Gastroesophageal sphincter (tissue), 3 donors: ENCODE results near the gene ACTR3C.

Experiments used
- EP300 ChIP-seq: sonication (generic); formaldehyde crosslinking; IDR thresholded peaks from one replicate; pipeline ENCODE4 v1.6.1; 2017; ENCODE audit warnings: antibody characterized with exemption, mild to moderate bottlenecking
- TF ChIP-seq, protein P1 (sequence below), 4 experiments: fragments of 200-600 bp in 2 of 4; fragments of 450-650 bp in 2 of 4; sonication (generic) in 1 of 4; IDR thresholded peaks; one replicate each; pipeline ENCODE4 v1.5.1; 2017 to 2019; ENCODE audit warnings: antibody characterized with exemption in 4 of 4, mild to moderate bottlenecking in 2 of 4, moderate library complexity in 2 of 4

DNA sequence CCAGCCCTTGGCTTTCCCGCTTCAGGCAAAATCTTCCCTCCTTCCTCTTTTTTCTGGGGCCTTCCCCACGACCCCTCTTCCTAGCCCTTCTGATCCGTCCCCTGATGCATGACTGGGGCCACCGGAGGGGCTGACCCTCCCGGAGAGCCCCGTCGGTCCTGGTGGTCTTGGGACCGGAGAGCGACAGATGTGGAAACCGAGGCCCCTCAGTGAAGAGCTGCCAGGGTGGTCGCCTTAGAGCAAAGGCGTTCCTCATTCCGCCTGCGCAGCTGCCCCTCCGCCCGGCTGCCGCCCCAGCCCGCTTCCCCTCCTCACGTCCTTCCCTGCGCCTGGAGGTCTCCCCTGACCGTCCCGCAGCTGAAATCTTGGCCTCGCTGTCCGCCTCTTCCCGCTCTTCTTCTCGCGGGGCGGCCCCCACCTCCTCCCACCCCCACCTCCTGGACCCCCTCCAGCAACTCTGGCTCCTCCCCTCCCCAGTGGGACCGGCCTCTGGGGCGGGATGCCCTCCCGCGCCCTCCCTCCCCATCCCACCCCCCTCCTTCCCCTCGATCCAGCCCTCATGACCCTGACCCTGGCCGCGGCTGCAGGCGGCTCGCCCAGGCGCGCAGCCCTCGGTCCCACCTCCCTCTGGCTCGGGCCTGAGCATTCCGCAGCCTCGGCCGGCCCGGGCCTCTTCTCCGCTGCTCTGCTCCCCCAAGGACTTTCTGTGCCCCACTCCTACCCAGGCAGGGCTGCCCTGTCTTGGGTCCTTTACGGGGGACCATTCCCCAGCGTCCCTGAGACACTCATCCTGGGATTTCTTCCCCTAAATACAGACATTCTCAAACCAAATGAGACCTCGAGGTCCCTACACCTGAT lies 18.1 kb upstream of the ACTR3C start, which contains the start of gene RARRES2:
- TF ChIP-seq, protein P1, sequence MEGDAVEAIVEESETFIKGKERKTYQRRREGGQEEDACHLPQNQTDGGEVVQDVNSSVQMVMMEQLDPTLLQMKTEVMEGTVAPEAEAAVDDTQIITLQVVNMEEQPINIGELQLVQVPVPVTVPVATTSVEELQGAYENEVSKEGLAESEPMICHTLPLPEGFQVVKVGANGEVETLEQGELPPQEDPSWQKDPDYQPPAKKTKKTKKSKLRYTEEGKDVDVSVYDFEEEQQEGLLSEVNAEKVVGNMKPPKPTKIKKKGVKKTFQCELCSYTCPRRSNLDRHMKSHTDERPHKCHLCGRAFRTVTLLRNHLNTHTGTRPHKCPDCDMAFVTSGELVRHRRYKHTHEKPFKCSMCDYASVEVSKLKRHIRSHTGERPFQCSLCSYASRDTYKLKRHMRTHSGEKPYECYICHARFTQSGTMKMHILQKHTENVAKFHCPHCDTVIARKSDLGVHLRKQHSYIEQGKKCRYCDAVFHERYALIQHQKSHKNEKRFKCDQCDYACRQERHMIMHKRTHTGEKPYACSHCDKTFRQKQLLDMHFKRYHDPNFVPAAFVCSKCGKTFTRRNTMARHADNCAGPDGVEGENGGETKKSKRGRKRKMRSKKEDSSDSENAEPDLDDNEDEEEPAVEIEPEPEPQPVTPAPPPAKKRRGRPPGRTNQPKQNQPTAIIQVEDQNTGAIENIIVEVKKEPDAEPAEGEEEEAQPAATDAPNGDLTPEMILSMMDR (IDR thresholded peaks at IDR 0.05), result no peak
- TF ChIP-seq EP300, result no peak
